Measurements from ENCODE around the gene CPS1. TPM values are rescaled to one million over a fixed set of nuclear protein-coding genes. Genes with fewer than 3 reads are reported as not detected.

CPS1 gene
- total RNA-seq, 2 experiments from 2014 or later: 2.6 to 3.2 TPM

DNA sequence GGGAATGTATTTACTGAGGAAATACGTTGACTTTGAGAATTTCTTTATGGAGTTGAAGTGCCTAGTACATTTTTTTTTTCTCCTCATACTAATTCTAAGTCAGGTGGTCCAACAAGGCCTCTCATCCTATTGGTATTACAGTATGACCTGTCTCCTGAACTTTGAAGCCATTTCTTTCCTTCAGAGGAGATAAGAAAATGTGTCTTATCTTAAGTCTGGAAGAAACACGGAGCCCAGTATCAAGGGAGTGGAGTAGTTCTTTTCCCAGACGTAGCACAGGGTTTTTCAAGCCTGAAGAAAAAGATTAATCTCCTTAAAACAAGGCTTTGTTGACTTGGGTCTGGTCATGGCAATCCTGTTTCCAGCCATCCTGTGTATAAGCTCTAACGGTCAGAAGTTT is 11.6 kb upstream of the CPS1 start:
- DNase-seq (no peak), ATAC-seq (no peak)
- Mint-ChIP-seq H3K27me3 (peaks cover 3% of the 10 kb centered on the region), H3K9me3 (no peaks in the 10 kb centered on the region), H3K27ac (no peak overlapping the region), H3K4me3 (no peak overlapping the region), H3K36me3 (ENCODE audit: low read depth) (no peaks in the 10 kb centered on the region), H3K4me1 (ENCODE audit: low read depth) (no peaks in the 10 kb centered on the region)
- ChIA-PET CTCF (interaction anchor here (2.0 kb wide), 1 partner anchor 41 kb away, joined by 7 read pairs; no protein-coding TSS in a partner anchor), POLR2A (no interaction called here)
- TF ChIP-seq, protein P1, sequence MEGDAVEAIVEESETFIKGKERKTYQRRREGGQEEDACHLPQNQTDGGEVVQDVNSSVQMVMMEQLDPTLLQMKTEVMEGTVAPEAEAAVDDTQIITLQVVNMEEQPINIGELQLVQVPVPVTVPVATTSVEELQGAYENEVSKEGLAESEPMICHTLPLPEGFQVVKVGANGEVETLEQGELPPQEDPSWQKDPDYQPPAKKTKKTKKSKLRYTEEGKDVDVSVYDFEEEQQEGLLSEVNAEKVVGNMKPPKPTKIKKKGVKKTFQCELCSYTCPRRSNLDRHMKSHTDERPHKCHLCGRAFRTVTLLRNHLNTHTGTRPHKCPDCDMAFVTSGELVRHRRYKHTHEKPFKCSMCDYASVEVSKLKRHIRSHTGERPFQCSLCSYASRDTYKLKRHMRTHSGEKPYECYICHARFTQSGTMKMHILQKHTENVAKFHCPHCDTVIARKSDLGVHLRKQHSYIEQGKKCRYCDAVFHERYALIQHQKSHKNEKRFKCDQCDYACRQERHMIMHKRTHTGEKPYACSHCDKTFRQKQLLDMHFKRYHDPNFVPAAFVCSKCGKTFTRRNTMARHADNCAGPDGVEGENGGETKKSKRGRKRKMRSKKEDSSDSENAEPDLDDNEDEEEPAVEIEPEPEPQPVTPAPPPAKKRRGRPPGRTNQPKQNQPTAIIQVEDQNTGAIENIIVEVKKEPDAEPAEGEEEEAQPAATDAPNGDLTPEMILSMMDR (IDR thresholded peaks at IDR 0.05): no peak
- intact Hi-C loops (cut with micrococcal nuclease): no loop called here

DNA sequence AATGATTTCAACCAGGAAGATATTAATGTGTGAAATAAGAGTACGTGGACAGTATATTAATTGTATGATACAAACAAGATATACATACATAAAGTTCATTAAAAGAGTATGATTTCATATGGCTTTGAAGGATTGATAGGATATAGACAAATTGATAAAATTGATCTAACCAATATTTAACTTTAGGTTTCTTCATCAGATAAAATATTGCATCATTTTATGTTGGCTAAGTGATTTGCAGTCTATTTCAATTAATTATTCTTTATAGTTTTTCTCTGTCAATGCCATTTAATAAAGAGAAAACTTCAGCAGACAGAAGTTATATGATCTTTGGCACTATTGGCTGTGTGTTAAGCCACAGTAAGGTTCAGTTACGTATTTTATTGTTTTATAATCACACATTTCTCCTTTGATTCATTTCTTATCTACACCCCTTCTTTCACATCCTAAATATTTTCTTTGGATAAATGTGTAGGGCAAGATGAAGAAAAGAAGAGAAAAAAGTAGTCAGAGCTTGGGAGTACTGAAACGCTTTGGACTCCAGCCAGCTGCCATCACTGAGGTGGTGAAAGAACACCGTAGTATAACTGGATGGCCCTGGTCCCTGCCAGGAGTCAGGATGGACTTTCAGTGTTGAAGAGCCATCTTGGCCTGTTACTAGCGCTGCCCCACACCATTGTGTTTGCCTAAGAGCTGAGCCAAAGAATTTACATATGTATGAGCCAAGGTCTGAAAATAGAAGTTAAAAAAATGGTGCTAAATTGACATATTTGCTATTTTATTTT is 9.8 kb upstream of the CPS1 start:
- peaks cover 3% of the 10 kb centered on the region for H3K27me3 Mint-ChIP-seq
- H3K27ac Mint-ChIP-seq: no peak overlapping the region
- POLR2A ChIA-PET: no interaction called here
- ATAC-seq: no peak
- CTCF ChIA-PET: no interaction called here
- H3K4me1 Mint-ChIP-seq (ENCODE audit: low read depth): no peaks in the 10 kb centered on the region
- DNase-seq: no peak
- H3K9me3 Mint-ChIP-seq: no peaks in the 10 kb centered on the region
- H3K4me3 Mint-ChIP-seq: no peak overlapping the region
- H3K36me3 Mint-ChIP-seq (ENCODE audit: low read depth): no peaks in the 10 kb centered on the region
- TF ChIP-seq, protein P1 (IDR thresholded peaks at IDR 0.05): no peak
- intact Hi-C loops (cut with micrococcal nuclease): no loop called here

DNA sequence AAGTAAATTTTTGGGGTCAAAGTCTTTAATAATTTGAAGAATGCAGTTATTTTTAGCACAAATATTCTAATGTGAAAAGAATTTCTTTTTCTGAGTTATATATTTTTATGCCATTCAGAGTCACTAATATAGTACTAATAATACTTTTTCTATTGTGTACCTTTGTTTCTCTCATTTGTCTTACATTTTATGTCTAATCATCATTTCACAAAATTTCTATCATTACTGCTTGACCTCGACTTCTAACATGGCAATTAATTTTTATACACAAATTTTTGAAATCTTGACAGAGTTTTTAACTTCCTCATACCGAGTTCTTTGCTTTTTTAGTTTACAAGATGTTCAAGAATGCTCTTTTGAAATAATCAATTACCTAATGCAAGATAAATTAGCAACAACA is 8.4 kb upstream of the CPS1 start:
- TF ChIP-seq, protein P1 (IDR thresholded peaks at IDR 0.05): no peak
- intact Hi-C loops (cut with micrococcal nuclease): no loop called here
- no peaks in the 10 kb centered on the region for H3K36me3 Mint-ChIP-seq (ENCODE audit: low read depth)
- CTCF ChIA-PET: no interaction called here
- POLR2A ChIA-PET: no interaction called here
- no peaks in the 10 kb centered on the region for H3K9me3 Mint-ChIP-seq
- ATAC-seq (no peak), DNase-seq (no peak)
- H3K27ac Mint-ChIP-seq: no peak overlapping the region
- H3K27me3 Mint-ChIP-seq: peaks cover 3% of the 10 kb centered on the region
- H3K4me1 Mint-ChIP-seq (ENCODE audit: low read depth): no peaks in the 10 kb centered on the region
- H3K4me3 Mint-ChIP-seq: no peak overlapping the region

DNA sequence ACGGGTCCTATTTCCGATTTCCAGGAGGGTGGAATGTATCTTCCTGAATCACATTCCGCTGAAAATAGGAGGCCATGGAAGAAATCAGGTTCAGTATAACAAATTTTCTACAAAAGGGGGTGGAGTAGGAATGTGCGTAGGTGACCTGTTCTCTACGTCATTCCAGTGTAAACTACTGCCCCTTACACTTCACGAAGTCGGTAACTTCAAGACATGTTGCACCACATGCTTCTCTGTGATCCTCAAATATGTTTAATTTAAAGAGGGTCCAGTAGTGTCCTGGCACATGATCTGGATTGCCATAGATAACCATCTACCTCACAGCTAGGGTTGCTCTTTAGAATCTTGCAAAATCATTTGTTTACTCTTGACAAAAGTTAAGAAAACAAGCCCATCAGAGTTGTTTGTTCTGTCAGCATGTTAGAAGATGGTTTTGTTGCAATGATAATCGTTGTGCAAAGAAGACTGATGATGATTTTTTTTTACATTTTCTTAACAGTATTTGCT is 7.5 kb upstream of the CPS1 start:
- Mint-ChIP-seq H3K4me1 (ENCODE audit: low read depth) (no peaks in the 10 kb centered on the region), H3K36me3 (ENCODE audit: low read depth) (no peaks in the 10 kb centered on the region), H3K27ac (no peak overlapping the region), H3K9me3 (no peaks in the 10 kb centered on the region), H3K4me3 (no peak overlapping the region), H3K27me3 (peaks cover 3% of the 10 kb centered on the region)
- intact Hi-C loops (cut with micrococcal nuclease): no loop called here
- DNase-seq: no peak
- ChIA-PET POLR2A (no interaction called here), CTCF (no interaction called here)
- ATAC-seq: no peak
- TF ChIP-seq, protein P1 (IDR thresholded peaks at IDR 0.05): no peak

DNA sequence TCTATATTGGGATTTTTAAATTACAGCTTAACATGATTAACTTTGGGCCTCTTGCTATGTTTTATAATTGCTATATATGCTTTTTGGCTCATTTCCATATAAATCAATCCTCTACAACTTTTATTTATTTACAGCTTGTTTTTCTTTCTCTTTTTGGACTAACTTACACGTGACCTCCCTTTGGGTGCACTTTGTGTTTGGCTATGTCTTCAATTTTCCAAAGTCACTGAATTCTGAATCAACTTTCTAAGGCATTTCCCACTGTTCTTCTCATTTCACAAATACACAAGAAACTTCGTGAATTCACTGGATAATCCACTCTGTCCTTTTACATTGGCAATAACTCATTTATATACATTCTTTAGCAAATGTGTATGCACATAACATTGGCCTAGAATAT is 5.4 kb upstream of the CPS1 start:
- Mint-ChIP-seq H3K36me3 (ENCODE audit: low read depth) (no peaks in the 10 kb centered on the region), H3K4me3 (no peak overlapping the region), H3K4me1 (ENCODE audit: low read depth) (no peaks in the 10 kb centered on the region), H3K27ac (no peak overlapping the region), H3K9me3 (no peaks in the 10 kb centered on the region), H3K27me3 (peaks cover 3% of the 10 kb centered on the region)
- TF ChIP-seq, protein P1 (IDR thresholded peaks at IDR 0.05): no peak
- ATAC-seq (no peak), DNase-seq (no peak)
- ChIA-PET CTCF (no interaction called here), POLR2A (no interaction called here)
- intact Hi-C loops (cut with micrococcal nuclease): loop anchor here (5.0 kb wide), 1 partner anchor 506 kb away; no protein-coding TSS in a partner anchor
